MG63 (cell line): ENCODE measurements around the gene SECISBP2. TPM values are rescaled to one million over a fixed set of nuclear protein-coding genes. Genes with fewer than 3 reads are reported as not detected.

ENCODE experiments used
- DNase-seq: peaks from one replicate; pipeline ENCODE4 v3.0.0-alpha.2; 2020
- H3K27me3 ChIP-seq: fragments of 250-450 bp; sonication (Bioruptor Pico); 2 replicates; pipeline ENCODE4 v1.5.1; 2020; ENCODE audit warnings: mild to moderate bottlenecking, moderate library complexity
- H3K36me3 ChIP-seq: fragments of 250-450 bp; sonication (Bioruptor Pico); 2 replicates; pipeline ENCODE4 v1.5.1; 2020; ENCODE audit warnings: mild to moderate bottlenecking, moderate library complexity
- H3K4me3 ChIP-seq: fragments of 250-450 bp; sonication (Bioruptor Pico); 2 replicates; pipeline ENCODE4 v1.5.1; 2020; ENCODE audit warnings: mild to moderate bottlenecking, moderate library complexity
- H3K9me3 ChIP-seq: fragments of 250-450 bp; sonication (Bioruptor Pico); 2 replicates; pipeline ENCODE4 v1.5.1; 2020; ENCODE audit warnings: mild to moderate bottlenecking, moderate library complexity
- total RNA-seq: library from RNA; depleted of rRNA; stranded (reverse); fragments of >200 nt; shearing (Covaris generic); gene quantifications from 2 replicates; pipeline ENCODE4 v1.2.3, GENCODE V29; 2014; ENCODE audit warnings: low replicate concordance

SECISBP2 gene
- total RNA-seq, 1 experiment from 2014 or later, result 9.7 TPM

DNA sequence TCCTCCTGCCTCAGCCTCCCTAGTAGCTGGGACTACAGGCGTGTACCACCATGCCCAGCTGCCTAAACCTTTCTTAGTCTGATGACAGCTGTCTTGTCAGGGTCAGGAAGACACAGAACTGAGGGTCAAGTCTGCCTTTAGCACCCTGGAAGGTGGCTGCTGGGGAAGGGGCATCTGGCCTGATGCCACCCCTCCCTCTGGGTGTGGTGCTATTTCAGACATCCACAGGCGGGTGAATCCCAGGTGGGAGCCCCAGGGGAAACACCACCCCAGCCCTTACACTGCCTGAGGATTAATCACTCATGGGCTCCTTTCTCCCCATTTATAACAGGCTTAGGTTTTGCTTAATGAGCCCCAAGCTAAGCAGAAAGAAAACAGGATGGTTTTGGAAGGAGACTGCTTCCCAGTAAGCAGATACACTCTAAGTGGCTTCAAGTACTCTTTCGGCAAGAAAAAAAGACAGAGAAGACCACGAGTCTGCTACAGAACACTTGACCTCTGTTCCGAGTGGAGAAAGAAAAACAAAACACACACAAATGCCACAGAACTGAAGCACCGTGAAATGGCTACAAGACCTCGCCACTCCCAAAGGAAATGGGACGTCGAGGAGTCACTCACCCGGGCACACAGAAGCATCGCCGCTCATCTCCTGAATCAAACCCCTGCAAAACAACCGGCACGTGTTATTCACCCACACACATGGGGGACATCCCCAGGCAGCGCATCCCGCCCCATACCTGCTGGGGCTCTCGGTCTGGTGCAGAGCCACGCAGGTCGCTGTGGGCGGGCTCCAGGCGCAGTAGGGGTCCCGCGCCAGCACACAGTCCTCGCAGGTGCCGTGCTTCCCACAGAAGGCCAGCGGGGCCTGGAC, 62.4 kb downstream of the SECISBP2 start:
- Histone ChIP-seq H3K36me3 (no peaks in the 10 kb centered on the region), H3K4me3 (no peak overlapping the region), H3K9me3 (no peaks in the 10 kb centered on the region), H3K27me3 (no peaks in the 10 kb centered on the region)
- no peak for DNase-seq

DNA sequence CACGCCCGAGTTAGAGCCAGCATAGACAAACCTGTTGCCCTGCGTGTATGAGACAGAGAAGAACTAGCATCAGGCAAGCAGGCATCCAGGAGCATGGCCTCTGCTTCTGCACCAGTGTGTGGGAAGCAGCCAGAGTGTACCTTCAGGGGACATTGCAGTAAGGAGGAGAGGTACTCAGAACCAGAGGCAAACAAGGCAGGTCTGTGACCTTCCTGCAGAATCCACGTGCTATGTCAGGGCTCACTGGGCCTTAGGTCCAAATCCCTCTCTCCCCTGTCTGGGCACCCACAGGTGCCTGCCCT, 63.0 kb downstream of the SECISBP2 start:
- Histone ChIP-seq H3K4me3 (no peak overlapping the region), H3K36me3 (no peaks in the 10 kb centered on the region), H3K27me3 (no peaks in the 10 kb centered on the region), H3K9me3 (no peaks in the 10 kb centered on the region)
- no peak for DNase-seq

DNA sequence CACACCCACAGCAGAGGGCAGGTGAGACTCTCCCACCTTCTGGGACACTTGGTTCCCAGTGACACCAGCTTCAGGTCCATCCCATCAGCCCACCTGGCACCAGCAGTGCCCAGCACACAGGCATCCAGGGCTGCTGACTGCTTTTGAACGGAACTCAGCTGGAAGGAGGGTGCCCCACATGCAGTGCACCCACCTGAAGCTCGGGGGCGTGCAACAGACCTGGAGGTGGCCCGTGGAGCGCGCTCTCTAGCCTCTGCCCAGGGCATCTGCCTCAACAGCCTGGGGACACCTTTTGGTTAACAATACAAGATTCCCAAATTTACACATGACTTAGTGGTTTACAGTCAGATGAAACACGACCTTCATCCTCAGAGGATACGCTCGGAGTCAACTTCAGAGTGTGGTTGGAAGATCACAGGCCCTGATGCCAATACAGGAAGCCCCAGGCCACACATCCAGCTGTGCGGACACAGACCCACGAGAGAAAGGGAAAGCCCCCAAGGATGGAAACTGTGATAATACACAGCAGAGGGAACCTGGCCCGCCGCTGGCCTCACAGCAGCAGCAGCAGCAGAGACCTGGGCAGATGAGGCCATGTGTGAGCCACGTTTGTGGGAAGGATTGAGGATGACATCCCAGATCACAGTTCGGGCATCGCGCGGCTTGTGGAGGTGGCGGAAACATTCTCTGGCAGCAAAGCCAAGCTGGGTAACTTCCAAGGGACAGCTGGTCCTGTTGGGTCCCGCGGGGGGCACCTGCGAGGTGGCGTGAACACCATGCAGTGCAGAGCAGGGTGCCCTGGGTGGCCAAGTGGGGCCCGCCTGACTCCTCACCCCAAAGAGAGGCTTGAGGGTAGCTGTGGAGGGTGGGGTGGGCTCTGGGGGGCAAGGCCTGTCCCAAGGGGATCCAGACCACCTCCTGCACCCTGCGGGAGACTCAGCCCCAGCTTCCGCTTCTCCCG, 64.0 kb downstream of the SECISBP2 start:
- no peak overlapping the region for H3K4me3 ChIP-seq
- H3K36me3 ChIP-seq, result no peaks in the 10 kb centered on the region
- no peaks in the 10 kb centered on the region for H3K9me3 ChIP-seq
- DNase-seq, result no peak
- no peaks in the 10 kb centered on the region for H3K27me3 ChIP-seq

DNA sequence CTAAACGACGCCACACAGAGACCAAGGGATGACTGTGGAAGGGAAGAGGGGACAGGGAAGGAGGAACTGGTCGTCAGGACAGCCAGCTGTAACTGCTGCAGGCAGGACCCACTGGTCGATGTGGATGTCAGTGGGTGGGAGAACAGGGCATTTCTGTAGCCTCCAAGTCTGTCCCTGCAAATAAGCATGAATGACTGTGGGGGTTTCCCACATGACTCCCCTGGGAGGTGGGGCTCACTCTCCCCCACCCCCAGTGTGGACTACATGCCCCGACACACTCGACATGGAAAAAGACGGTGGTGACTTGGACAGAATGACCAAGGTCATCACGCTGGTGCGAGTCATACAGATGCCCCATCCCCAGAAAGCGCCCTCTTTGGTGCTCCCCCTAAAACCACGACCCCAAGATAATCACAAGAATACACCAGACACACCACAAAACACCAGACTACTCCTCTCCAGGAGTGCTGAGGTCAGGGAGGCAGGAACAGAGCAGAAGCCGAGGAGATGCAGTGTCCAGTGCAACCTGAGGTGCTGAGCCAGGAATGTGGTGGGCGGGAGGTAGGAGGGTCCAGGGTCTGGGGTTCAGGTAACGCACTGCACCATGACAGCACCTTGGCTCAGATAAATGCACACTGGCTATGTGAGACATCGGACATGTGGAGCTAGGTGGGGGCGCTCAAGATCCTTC, 64.9 kb downstream of the SECISBP2 start:
- no peaks in the 10 kb centered on the region for H3K36me3 ChIP-seq
- no peak overlapping the region for H3K4me3 ChIP-seq
- H3K9me3 ChIP-seq, result no peaks in the 10 kb centered on the region
- DNase-seq, result no peak
- H3K27me3 ChIP-seq, result no peaks in the 10 kb centered on the region

DNA sequence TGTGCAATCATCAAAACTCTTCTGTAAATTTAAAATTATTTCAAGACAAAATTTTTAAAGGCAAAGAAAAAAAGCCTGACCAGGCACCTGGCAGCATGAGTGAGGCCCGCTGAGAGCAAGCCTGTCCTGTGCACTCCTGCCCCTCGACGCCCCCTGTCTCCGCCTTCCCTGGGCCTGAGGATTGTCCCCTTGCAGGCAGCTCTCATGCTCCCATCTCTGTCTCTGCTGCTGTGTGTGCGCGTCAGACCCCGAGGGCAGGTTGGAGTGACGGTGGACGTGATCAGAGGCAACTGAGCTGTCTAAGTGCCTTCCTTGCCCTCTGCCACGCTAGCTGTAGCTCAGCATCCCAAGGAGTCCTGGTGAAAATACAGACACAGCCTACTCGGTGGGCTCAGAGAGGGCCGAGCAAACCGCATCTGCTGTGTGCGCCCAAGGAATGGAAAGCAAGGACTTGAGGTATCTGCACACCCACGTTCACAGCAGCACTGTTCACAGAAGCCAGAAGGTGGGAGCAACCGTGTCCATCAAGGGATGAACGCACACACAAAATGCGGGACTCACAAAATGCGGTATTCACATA, 65.5 kb downstream of the SECISBP2 start:
- Histone ChIP-seq H3K9me3 (no peaks in the 10 kb centered on the region), H3K36me3 (no peaks in the 10 kb centered on the region), H3K4me3 (no peak overlapping the region), H3K27me3 (no peaks in the 10 kb centered on the region)
- no peak for DNase-seq

DNA sequence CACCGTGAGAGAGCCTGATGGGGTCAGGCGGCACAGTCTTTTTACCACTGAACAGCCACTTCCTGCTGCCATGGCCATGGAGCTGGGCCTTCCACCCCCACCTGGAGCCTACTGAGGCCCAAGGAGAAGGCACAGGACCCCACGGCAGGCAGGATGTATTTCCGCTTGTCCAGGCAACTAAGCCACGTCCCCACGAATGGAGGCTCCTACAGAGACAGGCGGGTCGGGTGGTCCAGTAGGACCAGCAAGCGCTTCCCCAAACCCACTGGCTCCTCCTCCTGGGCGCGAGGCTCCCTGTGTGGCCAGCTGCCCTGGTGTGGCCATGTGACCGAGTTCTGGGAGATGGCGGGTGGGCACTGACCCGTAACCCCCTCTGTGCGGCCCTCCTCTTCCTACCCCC, 66.5 kb downstream of the SECISBP2 start:
- Histone ChIP-seq H3K4me3 (no peak overlapping the region), H3K27me3 (no peaks in the 10 kb centered on the region), H3K36me3 (no peaks in the 10 kb centered on the region), H3K9me3 (no peaks in the 10 kb centered on the region)
- no peak for DNase-seq

DNA sequence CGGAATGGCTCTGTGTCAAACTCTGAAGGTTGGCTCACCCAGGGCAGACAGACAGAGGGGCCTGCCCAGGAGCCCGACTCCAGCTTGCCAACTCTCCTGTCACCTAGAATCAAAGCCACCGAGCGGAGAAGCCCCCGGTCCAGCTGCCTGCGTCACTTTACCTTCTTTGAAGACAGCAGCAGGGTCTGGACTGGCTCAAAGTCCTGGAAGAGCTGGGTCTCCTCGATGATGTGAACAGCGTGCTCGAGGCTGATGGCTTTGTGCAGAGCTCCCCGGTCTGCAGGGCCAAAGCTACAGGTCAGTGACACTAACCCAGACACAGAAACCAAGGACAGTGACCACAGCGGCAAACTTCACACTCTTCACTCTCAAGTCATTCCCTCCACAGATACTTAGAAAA, 67.9 kb downstream of the SECISBP2 start:
- H3K9me3 ChIP-seq, result no peaks in the 10 kb centered on the region
- no peak for DNase-seq
- H3K36me3 ChIP-seq, result no peaks in the 10 kb centered on the region
- no peaks in the 10 kb centered on the region for H3K27me3 ChIP-seq
- no peak overlapping the region for H3K4me3 ChIP-seq

DNA sequence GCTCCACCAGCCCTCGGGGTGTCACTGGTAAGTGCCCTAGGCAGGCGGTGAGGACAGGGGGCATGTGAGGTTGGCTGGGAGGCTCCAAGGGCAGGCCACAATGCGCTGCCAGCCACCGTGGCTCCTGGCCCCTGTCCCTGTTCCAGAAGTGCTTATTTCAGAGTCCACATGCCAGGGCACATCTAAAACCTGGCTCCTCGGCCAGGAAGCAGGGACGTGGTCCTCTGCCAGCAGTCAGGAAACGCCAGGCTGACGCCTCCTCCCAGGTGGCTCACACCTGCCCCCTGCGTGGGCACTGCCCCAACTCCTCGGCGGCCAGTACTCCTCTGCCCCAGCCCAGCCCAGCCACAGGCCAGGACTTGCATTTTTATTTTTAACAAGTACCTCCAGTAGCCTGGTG, 68.5 kb downstream of the SECISBP2 start:
- DNase-seq, result no peak
- no peak overlapping the region for H3K4me3 ChIP-seq

DNA sequence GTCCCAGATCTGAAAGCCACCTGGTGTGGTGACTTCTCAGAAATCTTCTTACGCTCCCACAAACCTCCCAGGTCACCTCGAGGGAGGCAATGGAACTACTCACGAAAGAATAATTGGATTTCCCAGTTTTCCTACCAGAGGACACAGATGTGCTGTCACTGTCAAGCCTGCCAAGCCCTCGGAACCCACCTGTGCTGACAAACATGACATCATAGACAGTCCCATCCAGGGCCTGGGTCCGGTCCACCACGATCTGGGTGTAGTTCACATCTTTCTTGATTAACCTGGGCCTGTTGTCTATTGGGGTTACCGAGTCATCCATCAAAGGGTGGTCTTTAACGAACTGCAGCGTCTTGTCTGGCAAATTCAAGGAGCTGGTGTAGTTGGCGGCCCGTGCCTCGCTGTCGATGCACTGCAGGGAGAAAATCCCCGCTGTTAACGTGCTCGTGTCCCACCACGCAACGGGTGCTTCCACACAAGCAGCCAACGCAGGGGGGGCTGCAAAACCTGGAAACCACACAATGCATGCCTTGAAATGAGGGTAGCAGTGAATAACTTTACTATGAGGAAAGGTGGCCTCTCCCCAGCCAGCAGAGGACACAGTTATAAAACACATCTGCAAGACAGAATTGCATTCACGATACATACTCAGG, 69.0 kb downstream of the SECISBP2 start:
- DNase-seq, result no peak
- Histone ChIP-seq H3K36me3 (no peaks in the 10 kb centered on the region), H3K27me3 (no peaks in the 10 kb centered on the region), H3K9me3 (no peaks in the 10 kb centered on the region), H3K4me3 (no peak overlapping the region)

More for the DNA sequence above, 68.5 kb downstream of the SECISBP2 start:
- Histone ChIP-seq H3K9me3 (no peaks in the 10 kb centered on the region), H3K36me3 (no peaks in the 10 kb centered on the region), H3K27me3 (no peaks in the 10 kb centered on the region)

DNA sequence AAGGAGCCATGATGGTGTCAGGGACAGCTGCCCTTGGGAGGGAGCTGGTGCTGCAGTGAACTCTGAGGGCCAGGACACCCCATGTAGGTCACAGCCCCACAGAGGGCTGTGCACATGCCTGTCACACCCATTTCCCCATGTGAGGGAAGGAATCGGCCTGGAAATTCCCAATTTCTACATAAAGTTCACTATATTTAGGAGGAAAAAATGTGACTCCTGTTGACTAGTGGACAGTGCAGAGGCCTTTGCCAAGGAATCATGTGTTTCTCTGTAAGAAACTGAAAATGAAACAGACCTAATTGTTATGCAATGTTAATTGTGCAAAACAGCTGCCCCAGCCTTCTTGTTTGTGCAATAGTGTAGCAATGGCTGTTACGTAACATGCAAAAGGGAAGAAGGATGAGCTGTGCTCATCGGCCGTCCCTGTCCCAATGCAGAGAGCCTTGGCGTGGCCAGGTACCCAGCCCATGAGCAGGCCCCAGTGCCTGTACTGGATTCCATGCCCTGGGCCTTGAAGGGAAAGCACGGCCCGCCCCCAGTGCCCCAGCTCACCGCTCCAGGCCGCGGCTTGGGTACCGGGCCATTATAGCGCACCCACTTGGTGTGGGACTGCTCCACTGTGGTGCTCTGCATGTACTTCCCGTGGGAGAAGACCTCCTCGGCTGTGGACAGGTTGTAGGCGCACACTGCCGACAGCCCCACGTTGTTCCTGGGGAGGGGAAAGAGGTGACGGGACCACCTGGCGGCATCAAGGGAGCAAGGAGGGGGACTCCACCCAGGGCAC, 70.0 kb downstream of the SECISBP2 start:
- Histone ChIP-seq H3K36me3 (no peaks in the 10 kb centered on the region), H3K9me3 (no peaks in the 10 kb centered on the region), H3K27me3 (no peaks in the 10 kb centered on the region), H3K4me3 (no peak overlapping the region)
- DNase-seq, result no peak

DNA sequence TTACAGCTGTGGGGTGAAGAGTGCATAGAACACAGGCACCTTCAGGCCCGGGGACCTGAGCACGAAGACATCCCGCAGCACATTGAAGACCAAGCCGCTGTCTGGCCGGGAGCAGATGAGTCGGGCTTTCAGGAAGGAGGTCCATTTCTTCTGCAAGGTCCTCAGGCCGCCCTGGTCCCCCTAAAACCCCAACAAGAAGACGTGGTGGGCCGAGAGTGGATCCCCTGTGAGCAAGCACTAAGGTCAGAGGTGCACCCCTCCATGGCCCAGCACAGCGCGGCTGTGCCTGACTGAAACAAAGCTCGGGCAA, 70.5 kb downstream of the SECISBP2 start:
- Histone ChIP-seq H3K4me3 (no peak overlapping the region), H3K9me3 (no peaks in the 10 kb centered on the region), H3K36me3 (no peaks in the 10 kb centered on the region), H3K27me3 (no peaks in the 10 kb centered on the region)
- no peak for DNase-seq

DNA sequence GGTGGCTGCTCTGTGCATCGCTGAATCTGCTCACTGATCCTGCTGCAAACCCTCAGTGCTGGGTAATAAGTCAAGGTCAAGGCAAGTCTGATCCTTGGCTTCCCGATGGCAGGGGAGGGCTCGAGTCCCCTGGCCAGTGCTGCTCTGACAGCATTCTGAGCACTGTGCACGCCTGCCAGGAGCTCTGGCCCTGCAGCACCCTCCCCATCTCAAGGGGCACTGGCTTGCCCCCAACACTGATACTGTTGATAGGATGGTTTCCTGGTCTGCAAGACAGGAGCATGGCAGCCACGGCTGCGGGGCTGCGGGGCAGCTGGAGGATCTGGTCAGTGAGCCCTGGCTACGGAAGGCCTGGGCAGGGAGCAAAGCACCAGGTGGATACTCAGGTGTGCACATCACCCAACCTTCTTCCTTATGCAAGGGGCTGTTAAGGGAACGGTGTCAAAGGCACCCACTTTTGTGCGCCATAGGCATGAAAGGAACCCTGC, 71.8 kb downstream of the SECISBP2 start:
- no peak for DNase-seq

DNA sequence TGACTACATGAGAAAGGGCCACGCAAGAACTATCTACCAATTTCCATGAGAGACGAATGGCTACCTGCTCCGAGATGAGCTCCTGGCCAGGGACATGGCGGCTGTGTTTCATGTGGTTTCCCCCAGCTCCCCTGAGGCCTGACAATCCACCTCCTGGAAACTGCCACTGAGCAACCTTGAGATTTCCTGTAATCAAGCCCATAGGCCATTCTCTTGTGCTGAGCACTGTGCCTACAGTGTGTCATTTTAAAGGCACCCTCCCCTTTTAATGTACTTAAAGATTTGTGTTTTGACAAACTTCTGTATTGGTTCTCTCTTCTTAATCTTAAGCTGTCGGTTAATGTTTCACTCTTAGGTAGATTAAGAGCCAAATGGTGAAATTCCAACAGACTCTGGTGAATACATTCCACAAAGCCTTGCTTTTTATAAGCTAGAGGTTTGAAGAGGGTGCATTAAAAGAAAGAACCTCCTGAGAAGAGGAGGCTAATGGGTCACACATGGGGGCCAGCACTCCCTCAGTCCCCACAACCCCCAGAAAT, 72.3 kb downstream of the SECISBP2 start:
- Histone ChIP-seq H3K27me3 (no peaks in the 10 kb centered on the region), H3K36me3 (no peaks in the 10 kb centered on the region), H3K4me3 (no peak overlapping the region), H3K9me3 (no peaks in the 10 kb centered on the region)
- DNase-seq, result no peak

More for the DNA sequence above, 71.8 kb downstream of the SECISBP2 start:
- Histone ChIP-seq H3K4me3 (no peak overlapping the region), H3K9me3 (no peaks in the 10 kb centered on the region), H3K36me3 (no peaks in the 10 kb centered on the region), H3K27me3 (no peaks in the 10 kb centered on the region)

DNA sequence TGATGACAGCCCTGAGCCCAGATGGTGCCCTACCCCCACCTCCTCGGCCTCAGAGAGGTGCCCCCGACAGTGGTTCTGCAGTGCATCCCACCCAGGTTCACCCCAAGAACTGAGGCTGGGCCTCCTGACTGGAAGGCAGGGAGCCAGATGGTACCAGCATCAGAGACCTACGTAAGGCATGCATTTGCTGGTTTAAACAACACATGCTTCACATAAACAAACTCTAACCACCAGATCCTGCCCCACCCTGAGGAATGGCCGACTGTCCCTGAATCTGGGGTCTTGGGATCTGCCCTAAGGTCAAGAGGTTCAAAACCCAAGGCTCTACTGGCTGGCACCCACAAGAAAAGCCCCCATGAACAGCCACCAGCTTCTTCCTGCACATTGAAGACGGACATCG, 73.3 kb downstream of the SECISBP2 start:
- H3K4me3 ChIP-seq, result no peak overlapping the region
- DNase-seq, result no peak
- no peaks in the 10 kb centered on the region for H3K36me3 ChIP-seq
- no peaks in the 10 kb centered on the region for H3K9me3 ChIP-seq
- H3K27me3 ChIP-seq, result no peaks in the 10 kb centered on the region

DNA sequence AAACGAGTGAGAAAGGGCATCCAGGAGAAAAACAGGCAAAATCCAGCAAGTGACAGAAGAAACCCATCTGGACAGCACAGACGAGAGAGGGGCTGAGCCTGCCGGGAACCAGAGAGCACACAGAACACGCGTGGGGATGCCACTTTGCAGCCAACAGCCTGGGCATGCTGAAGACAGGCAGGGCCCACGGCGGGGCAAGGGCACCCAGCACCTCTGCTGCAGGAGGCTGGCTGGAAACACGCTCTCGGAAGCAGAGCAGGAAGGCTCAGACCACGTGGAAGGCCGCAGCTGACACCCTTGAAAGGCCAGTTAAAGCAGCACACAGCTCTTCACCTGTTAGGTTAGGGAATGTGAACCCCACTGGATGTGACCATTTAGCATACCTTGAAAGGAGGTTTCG, 76.1 kb downstream of the SECISBP2 start:
- no peaks in the 10 kb centered on the region for H3K36me3 ChIP-seq
- H3K9me3 ChIP-seq, result no peaks in the 10 kb centered on the region
- no peaks in the 10 kb centered on the region for H3K27me3 ChIP-seq
- no peak for DNase-seq
- H3K4me3 ChIP-seq, result no peak overlapping the region
